Loucy (cell line): ENCODE data around the gene UCHL5.

ENCODE experiments used
- CTCF ChIP-seq: fragments of 200-600 bp; sonication (generic); conservative IDR thresholded peaks from 2 replicates; pipeline ENCODE4 v1.5.1; 2014; ENCODE audit warnings: mild to moderate bottlenecking, antibody characterized with exemption, low read length
- EZH2phosphoT487 ChIP-seq: fragments of 200-600 bp; IDR thresholded peaks from 2 replicates; pipeline ENCODE4 v1.6.1; 2018; ENCODE audit warnings: antibody characterized with exemption, mild to moderate bottlenecking, moderate library complexity, borderline replicate concordance

GRCh38 chr1:193087893-193088292 lies 28.7 kb upstream of the UCHL5 start:
- TF ChIP-seq EZH2phosphoT487 (no peak), CTCF (no peak)
